ENCODE measurements around the gene IL18RAP. TPM values are rescaled to one million over a fixed set of nuclear protein-coding genes. Genes with fewer than 3 reads are reported as not detected.

IL18RAP gene
- total and polyA plus RNA-seq, 2 experiments from 2014 or later = 0.40 TPM; not detected in 1

DNA sequence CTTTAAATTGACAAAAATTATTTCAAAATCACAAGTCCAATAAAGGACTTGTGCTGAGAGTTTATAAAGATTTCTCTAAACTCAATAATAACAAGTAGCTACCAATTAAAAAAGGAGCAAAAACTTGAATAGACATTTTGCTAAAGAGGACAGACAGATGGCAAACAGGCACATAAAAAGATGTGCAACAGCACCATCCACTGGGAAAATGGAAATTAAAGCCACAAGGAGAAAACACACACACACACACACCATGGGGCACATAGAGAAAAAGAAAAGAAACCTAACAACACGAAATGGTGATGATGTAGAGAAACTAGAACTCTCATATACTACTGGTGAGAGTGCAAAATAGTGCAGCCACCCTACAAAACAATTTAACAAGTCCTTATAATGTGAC is 37.5 kb downstream of the IL18RAP start:
- H3K79me2 ChIP-seq = no peaks in the 10 kb centered on the region
- H3K27me3 ChIP-seq = peaks cover 5% of the 10 kb centered on the region
- no peaks in the 10 kb centered on the region for H3K9me2 ChIP-seq (replicated peaks; ENCODE audit: insufficient read depth)
- no peaks in the 10 kb centered on the region for H3K36me3 ChIP-seq (replicated peaks; ENCODE audit: insufficient read depth, low read depth)
- H3K4me1 ChIP-seq (ENCODE audit: insufficient read depth) = no peaks in the 10 kb centered on the region
- H3K4me2 ChIP-seq = no peak overlapping the region
- no peak overlapping the region for H2AFZ ChIP-seq
- H3K27ac ChIP-seq = no peak overlapping the region
- no peaks in the 10 kb centered on the region for H3K9me3 ChIP-seq (ENCODE audit: low read depth)
- no peaks in the 10 kb centered on the region for H4K20me1 ChIP-seq (ENCODE audit: insufficient read depth, poor library complexity, severe bottlenecking)
- DNase-seq (ENCODE audit: low spot score) = no peak
- TF ChIP-seq EZH2 (IDR thresholded peaks at IDR 0.05; ENCODE audit: borderline replicate concordance) (no peak), EZH2phosphoT487 (IDR thresholded peaks at IDR 0.05; ENCODE audit: low read depth, severe bottlenecking, unreplicated experiment) (no peak)
- TF ChIP-seq, protein P1, sequence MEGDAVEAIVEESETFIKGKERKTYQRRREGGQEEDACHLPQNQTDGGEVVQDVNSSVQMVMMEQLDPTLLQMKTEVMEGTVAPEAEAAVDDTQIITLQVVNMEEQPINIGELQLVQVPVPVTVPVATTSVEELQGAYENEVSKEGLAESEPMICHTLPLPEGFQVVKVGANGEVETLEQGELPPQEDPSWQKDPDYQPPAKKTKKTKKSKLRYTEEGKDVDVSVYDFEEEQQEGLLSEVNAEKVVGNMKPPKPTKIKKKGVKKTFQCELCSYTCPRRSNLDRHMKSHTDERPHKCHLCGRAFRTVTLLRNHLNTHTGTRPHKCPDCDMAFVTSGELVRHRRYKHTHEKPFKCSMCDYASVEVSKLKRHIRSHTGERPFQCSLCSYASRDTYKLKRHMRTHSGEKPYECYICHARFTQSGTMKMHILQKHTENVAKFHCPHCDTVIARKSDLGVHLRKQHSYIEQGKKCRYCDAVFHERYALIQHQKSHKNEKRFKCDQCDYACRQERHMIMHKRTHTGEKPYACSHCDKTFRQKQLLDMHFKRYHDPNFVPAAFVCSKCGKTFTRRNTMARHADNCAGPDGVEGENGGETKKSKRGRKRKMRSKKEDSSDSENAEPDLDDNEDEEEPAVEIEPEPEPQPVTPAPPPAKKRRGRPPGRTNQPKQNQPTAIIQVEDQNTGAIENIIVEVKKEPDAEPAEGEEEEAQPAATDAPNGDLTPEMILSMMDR (IDR thresholded peaks at IDR 0.05; ENCODE audit: poor library complexity) = no peak
- WGBS (ENCODE audit: low lambda C conversion rate, missing lambda C conversion rate) = 81% methylated on average over 1 of the region's 1 CpG
- no peak overlapping the region for H3K4me3 ChIP-seq

DNA sequence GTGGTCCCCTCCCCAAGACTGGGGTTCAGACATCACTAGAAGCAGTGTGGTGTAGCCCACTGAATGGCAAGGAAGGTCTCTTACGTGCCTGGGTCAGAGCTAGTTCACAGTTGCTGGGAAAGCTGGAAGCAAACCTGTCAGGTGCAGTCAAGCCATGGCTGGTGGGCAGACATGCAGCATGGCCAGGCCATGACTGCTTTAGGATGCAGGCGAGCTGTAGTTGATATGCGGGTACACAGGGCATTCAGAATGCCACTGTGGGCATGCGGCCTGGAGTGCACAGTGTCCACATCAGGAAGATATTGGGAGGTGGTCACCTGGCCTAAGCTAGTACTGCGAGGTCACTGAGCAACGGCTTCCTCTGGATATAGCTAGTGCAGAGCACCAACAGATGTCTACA is 38.2 kb downstream of the IL18RAP start:
- WGBS (ENCODE audit: low lambda C conversion rate, missing lambda C conversion rate) = 92% methylated on average over 6 of the region's 6 CpGs
- H3K4me1 ChIP-seq (ENCODE audit: insufficient read depth) = no peaks in the 10 kb centered on the region
- no peak for DNase-seq (ENCODE audit: low spot score)
- H3K9me3 ChIP-seq (ENCODE audit: low read depth) = no peaks in the 10 kb centered on the region
- H3K79me2 ChIP-seq = no peaks in the 10 kb centered on the region
- H3K4me3 ChIP-seq = no peak overlapping the region
- no peaks in the 10 kb centered on the region for H4K20me1 ChIP-seq (ENCODE audit: insufficient read depth, poor library complexity, severe bottlenecking)
- no peak overlapping the region for H3K27ac ChIP-seq
- H3K27me3 ChIP-seq = peaks cover 5% of the 10 kb centered on the region
- no peaks in the 10 kb centered on the region for H3K9me2 ChIP-seq (replicated peaks; ENCODE audit: insufficient read depth)
- TF ChIP-seq EZH2 (IDR thresholded peaks at IDR 0.05; ENCODE audit: borderline replicate concordance) (no peak), EZH2phosphoT487 (IDR thresholded peaks at IDR 0.05; ENCODE audit: low read depth, severe bottlenecking, unreplicated experiment) (no peak)
- TF ChIP-seq, protein P1 (IDR thresholded peaks at IDR 0.05; ENCODE audit: poor library complexity) = no peak
- no peak overlapping the region for H3K4me2 ChIP-seq
- H2AFZ ChIP-seq = no peak overlapping the region
- no peaks in the 10 kb centered on the region for H3K36me3 ChIP-seq (replicated peaks; ENCODE audit: insufficient read depth, low read depth)

DNA sequence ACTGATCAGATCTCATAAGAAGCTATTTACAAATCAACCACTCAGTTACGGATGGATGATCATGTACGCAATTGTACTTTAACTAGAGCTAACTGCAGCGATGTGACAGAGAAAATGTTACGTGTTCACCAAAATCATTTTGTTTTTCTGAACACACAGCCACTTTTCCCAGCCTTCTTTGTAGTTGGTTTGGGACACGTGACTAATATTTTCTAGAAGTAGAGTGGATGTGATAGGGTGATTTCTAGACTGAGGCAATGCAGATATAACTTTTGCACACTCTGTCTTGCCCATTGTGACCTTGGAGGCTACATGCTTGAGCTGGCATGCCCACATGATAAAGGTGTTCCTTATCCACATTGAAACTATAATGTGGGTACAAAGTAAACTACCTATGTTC is 40.2 kb downstream of the IL18RAP start:
- no peak for TF ChIP-seq EZH2phosphoT487 (IDR thresholded peaks at IDR 0.05; ENCODE audit: low read depth, severe bottlenecking, unreplicated experiment)
- TF ChIP-seq, protein P1 (IDR thresholded peaks at IDR 0.05; ENCODE audit: poor library complexity) = no peak
- no peak for TF ChIP-seq EZH2 (IDR thresholded peaks at IDR 0.05; ENCODE audit: borderline replicate concordance)
- DNase-seq (ENCODE audit: low spot score) = no peak
- no peaks in the 10 kb centered on the region for H3K9me2 ChIP-seq (replicated peaks; ENCODE audit: insufficient read depth)
- peaks cover 5% of the 10 kb centered on the region for H3K27me3 ChIP-seq
- no peaks in the 10 kb centered on the region for H3K9me3 ChIP-seq (ENCODE audit: low read depth)
- no peak overlapping the region for H2AFZ ChIP-seq
- H3K4me1 ChIP-seq (ENCODE audit: insufficient read depth) = no peaks in the 10 kb centered on the region
- WGBS (ENCODE audit: low lambda C conversion rate, missing lambda C conversion rate) = 93% methylated on average over 5 of the region's 5 CpGs
- no peaks in the 10 kb centered on the region for H3K36me3 ChIP-seq (replicated peaks; ENCODE audit: insufficient read depth, low read depth)
- no peak overlapping the region for H3K27ac ChIP-seq
- no peak overlapping the region for H3K4me3 ChIP-seq
- no peak overlapping the region for H3K4me2 ChIP-seq
- no peaks in the 10 kb centered on the region for H4K20me1 ChIP-seq (ENCODE audit: insufficient read depth, poor library complexity, severe bottlenecking)
- H3K79me2 ChIP-seq = no peaks in the 10 kb centered on the region

DNA sequence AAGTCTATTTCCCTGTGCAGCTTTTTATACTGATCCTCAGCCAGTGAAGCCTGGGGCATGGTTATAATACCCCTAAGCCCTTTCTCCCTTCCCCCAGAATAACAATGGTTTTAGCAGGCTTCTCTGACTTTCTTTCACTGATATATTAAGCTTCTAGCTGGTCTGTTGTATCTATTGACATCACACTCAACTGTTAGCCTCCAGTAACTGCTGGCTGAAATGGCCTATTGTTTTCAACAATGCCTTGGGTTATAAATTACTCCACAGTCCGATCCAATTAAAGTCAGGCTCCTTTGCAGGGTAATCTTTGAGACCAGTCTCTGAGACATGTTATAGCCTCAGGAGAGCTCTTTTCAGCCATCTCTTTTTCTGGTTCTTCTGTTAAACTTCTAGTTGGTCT is 47.2 kb downstream of the IL18RAP start:
- no peak for DNase-seq (ENCODE audit: low spot score)
- no peak overlapping the region for H2AFZ ChIP-seq
- H4K20me1 ChIP-seq (ENCODE audit: insufficient read depth, poor library complexity, severe bottlenecking) = no peaks in the 10 kb centered on the region
- H3K27ac ChIP-seq = no peak overlapping the region
- no peaks in the 10 kb centered on the region for H3K79me2 ChIP-seq
- no peaks in the 10 kb centered on the region for H3K4me1 ChIP-seq (ENCODE audit: insufficient read depth)
- no peaks in the 10 kb centered on the region for H3K36me3 ChIP-seq (replicated peaks; ENCODE audit: insufficient read depth, low read depth)
- TF ChIP-seq, protein P1 (IDR thresholded peaks at IDR 0.05; ENCODE audit: poor library complexity) = no peak
- TF ChIP-seq EZH2phosphoT487 (IDR thresholded peaks at IDR 0.05; ENCODE audit: low read depth, severe bottlenecking, unreplicated experiment) = no peak
- TF ChIP-seq EZH2 (IDR thresholded peaks at IDR 0.05; ENCODE audit: borderline replicate concordance) = no peak
- no peak overlapping the region for H3K4me3 ChIP-seq
- H3K9me2 ChIP-seq (replicated peaks; ENCODE audit: insufficient read depth) = no peaks in the 10 kb centered on the region
- WGBS (ENCODE audit: low lambda C conversion rate, missing lambda C conversion rate) = 53% methylated on average over 1 of the region's 1 CpG
- H3K9me3 ChIP-seq (ENCODE audit: low read depth) = no peaks in the 10 kb centered on the region
- no peak overlapping the region for H3K4me2 ChIP-seq
- H3K27me3 ChIP-seq = no peaks in the 10 kb centered on the region
